Brain microvascular endothelial cell (primary cell): Measurements from ENCODE around the gene FAM136A.

Experiments
- DNase-seq: peaks from one replicate; pipeline ENCODE4 v3.0.0-alpha.2; 2020
- H3K27ac ChIP-seq: fragments of 250-450 bp; sonication (Bioruptor Pico); 2 replicates; pipeline ENCODE4 v1.5.1; 2020; ENCODE audit warnings: mild to moderate bottlenecking, moderate library complexity
- H3K27me3 ChIP-seq: fragments of 250-450 bp; sonication (Bioruptor Pico); replicated peaks from 2 replicates; pipeline ENCODE4 v1.5.1; 2020; ENCODE audit warnings: mild to moderate bottlenecking
- H3K36me3 ChIP-seq: fragments of 250-450 bp; sonication (Bioruptor Pico); replicated peaks from 2 replicates; pipeline ENCODE4 v1.5.1; 2020; ENCODE audit warnings: mild to moderate bottlenecking
- H3K4me3 ChIP-seq: 2 replicates; pipeline ENCODE4 v1.5.1; 2011; ENCODE audit warnings: low read depth, mild to moderate bottlenecking, control low read depth, low read length, moderate library complexity
- CTCF ChIP-seq: IDR thresholded peaks from 2 replicates; pipeline ENCODE4 v1.5.1; 2011; ENCODE audit warnings: low read depth, mild to moderate bottlenecking, moderate library complexity, low read length, control low read depth, inconsistent platforms; ENCODE audit errors: missing control alignments
- in situ Hi-C: cut with HindIII; loops from 2 replicates; pipeline ENCODE4 v1.10.0; 2017; ENCODE audit warnings: low sequenced_read_pairs, low pct_ligation_motif_present

FAM136A gene

GRCh38 chr2:70328921-70329561, 27.2 kb upstream of the FAM136A start:
- H3K4me3 ChIP-seq: no peak overlapping the region
- H3K27me3 ChIP-seq: no peaks in the 10 kb centered on the region
- no peak for DNase-seq
- no peaks in the 10 kb centered on the region for H3K36me3 ChIP-seq
- H3K27ac ChIP-seq: no peak overlapping the region
- in situ Hi-C loops: no loop called here
- TF ChIP-seq CTCF: no peak

GRCh38 chr2:70325875-70326274, 24.0 kb upstream of the FAM136A start:
- in situ Hi-C loops: no loop called here
- H3K27me3 ChIP-seq: no peaks in the 10 kb centered on the region

GRCh38 chr2:70322518-70322917, 20.7 kb upstream of the FAM136A start:
- H3K27ac ChIP-seq: no peak overlapping the region
- H3K4me3 ChIP-seq: no peak overlapping the region
- DNase-seq: no peak
- in situ Hi-C loops: no loop called here
- no peak for TF ChIP-seq CTCF
- H3K36me3 ChIP-seq: no peaks in the 10 kb centered on the region
- no peaks in the 10 kb centered on the region for H3K27me3 ChIP-seq

More at GRCh38 chr2:70325875-70326274, 24.0 kb upstream of the FAM136A start:
- Histone ChIP-seq H3K4me3 (no peak overlapping the region), H3K36me3 (no peaks in the 10 kb centered on the region), H3K27ac (no peak overlapping the region)
- no peak for TF ChIP-seq CTCF
- no peak for DNase-seq

GRCh38 chr2:70321370-70321769, 19.5 kb upstream of the FAM136A start:
- Histone ChIP-seq H3K27ac (no peak overlapping the region), H3K4me3 (no peak overlapping the region), H3K36me3 (no peaks in the 10 kb centered on the region), H3K27me3 (no peaks in the 10 kb centered on the region)
- TF ChIP-seq CTCF: no peak
- in situ Hi-C loops: no loop called here
- DNase-seq: no peak

- TF ChIP-seq CTCF: no peak
- Histone ChIP-seq H3K27ac (no peak overlapping the region), H3K4me3 (no peak overlapping the region), H3K27me3 (no peaks in the 10 kb centered on the region), H3K36me3 (no peaks in the 10 kb centered on the region)
- DNase-seq: no peak
- in situ Hi-C loops: no loop called here
Measured at GRCh38 chr2:70314640-70315039, 12.8 kb upstream of the FAM136A start.

GRCh38 chr2:70312560-70312959, 10.7 kb upstream of the FAM136A start:
- no peak for TF ChIP-seq CTCF
- no peak for DNase-seq
- in situ Hi-C loops: no loop called here
- H3K36me3 ChIP-seq: no peaks in the 10 kb centered on the region
- no peak overlapping the region for H3K27ac ChIP-seq
- no peak overlapping the region for H3K4me3 ChIP-seq
- H3K27me3 ChIP-seq: no peaks in the 10 kb centered on the region
